ENCODE measurements around the gene POLG.

POLG gene

DNA sequence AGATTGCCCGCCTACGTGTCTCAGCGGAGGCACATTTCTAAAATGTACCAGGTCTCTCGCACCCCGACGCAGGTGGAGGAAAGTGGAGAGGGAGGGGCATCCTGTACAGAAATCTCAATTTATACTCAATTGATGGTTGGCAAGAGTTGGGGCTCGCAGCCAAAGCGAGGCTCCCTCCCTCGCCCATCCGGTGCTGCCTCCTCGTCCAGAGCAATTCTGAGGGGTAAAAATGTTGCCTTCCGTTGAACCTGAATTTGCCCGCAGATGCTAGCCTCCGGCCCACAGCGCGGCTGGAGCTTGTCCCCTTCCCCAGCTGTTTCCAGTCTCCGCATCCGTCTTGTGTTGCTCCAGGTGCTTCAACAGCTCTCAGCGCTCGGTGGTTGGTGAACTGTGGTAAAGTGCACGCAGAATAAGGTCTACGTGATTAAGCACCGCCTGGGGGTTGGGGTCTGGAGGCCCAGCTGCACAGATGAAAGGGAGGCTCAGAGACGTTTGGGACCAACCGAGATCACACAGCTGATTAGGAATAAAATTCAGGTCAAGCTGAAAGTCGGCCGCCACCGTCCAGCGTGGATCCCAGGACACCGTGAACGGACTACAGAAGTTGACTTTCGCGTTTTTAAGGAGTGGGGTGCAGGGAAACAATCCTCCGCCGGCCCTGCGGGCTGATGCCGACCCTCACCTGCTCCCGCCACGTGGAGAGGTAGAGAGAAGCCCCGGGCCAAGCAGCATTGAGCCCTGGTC, 846 bp upstream of the POLG start:
- H3K27me3 ChIP-seq, result no peaks in the 10 kb centered on the region
- no peaks in the 10 kb centered on the region for H3K9me3 ChIP-seq
- TF ChIP-seq, protein P1, sequence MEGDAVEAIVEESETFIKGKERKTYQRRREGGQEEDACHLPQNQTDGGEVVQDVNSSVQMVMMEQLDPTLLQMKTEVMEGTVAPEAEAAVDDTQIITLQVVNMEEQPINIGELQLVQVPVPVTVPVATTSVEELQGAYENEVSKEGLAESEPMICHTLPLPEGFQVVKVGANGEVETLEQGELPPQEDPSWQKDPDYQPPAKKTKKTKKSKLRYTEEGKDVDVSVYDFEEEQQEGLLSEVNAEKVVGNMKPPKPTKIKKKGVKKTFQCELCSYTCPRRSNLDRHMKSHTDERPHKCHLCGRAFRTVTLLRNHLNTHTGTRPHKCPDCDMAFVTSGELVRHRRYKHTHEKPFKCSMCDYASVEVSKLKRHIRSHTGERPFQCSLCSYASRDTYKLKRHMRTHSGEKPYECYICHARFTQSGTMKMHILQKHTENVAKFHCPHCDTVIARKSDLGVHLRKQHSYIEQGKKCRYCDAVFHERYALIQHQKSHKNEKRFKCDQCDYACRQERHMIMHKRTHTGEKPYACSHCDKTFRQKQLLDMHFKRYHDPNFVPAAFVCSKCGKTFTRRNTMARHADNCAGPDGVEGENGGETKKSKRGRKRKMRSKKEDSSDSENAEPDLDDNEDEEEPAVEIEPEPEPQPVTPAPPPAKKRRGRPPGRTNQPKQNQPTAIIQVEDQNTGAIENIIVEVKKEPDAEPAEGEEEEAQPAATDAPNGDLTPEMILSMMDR (IDR thresholded peaks at IDR 0.05; ENCODE audit: low read depth, low read length), result no peak
- peak; percentile 78 for DNase-seq
- H3K4me1 ChIP-seq, result no peaks in the 10 kb centered on the region; the same call in none of the 2 replicates
- peak overlapping the region; percentile 58 for H3K4me3 ChIP-seq (ENCODE audit: low read depth, low read length)
- peaks cover 31% of the 10 kb centered on the region for H3K36me3 ChIP-seq

DNA sequence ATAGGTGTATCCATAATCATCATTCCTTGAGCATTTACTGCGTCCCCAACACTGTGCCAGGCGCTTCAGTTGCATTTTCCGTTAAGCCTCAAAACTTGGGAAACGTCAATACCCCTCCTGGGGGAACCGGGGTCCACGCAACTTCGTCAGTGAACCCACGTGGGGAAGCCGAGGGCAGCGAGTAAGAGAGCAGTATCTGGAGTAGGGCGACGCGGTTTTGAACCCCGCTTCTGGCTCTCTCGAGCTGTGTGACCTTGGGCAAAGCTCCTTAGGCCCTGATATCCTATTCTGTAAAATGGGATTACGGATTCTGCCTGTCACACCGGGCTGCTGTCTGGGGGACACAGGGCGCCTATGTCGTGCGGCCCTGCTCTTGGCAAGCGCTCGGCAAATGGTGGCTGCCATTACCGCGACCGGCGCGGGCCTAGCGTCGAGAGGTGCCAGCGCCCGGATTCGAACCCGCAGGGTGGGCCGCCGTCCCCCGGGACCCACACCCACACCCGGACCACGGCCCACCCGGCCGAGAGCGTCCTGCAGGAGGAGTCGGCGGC, 590 bp downstream of the POLG start:
- peak; percentile 68 for DNase-seq

DNA sequence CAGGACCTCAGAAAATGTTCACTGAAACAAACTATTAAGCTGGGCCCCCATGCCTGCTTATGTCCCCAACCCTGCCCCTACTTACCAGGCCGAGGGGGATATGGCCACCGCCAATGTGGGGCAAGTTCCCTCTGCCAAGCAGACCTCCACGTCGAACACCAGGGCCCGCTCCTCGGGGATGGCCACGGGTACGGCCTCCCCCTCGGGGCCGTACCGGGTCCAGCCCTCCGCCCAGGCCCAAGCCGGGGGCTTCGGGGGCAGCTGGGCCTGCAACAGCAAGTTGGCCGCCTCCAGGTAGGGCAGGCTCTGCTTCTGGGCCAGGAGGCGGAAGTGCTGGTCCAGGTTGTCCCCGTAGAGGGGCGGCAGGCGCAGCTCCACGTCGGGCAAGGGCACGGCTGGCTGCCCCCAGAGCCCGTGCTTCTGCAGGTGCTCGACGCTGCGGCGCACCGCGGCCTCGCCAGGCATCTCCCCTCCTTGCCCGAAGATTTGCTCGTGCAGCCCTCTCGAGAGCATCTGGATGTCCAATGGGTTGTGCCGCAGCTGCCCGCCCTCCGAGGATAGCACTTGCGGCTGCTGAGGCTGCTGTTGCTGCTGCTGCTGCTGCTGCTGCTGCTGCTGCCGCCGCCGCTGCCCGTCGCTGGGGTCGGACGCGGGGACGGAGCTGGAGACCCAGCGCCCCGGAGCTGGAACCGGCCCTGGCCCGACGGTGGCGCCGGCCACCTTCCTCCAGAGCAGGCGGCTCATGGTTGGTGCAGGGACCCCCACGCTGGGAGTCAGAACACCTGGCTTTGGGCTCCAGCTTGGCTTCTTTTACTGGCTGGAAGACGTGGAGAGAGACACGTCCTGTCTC, 1.4 kb downstream of the POLG start:
- H3K36me3 ChIP-seq, result peaks cover 53% of the 10 kb centered on the region
- H3K4me3 ChIP-seq (ENCODE audit: low read depth, low read length), result peak overlapping the region; percentile 78
- no peaks in the 10 kb centered on the region for H3K9me3 ChIP-seq
- no peak for DNase-seq
- TF ChIP-seq, protein P1 (IDR thresholded peaks at IDR 0.05; ENCODE audit: low read depth, low read length), result no peak
- no peaks in the 10 kb centered on the region for H3K27me3 ChIP-seq
- H3K4me1 ChIP-seq, result no peaks in the 10 kb centered on the region; the same call in none of the 2 replicates

More for the DNA sequence above, 590 bp downstream of the POLG start:
- Histone ChIP-seq H3K9me3 (no peaks in the 10 kb centered on the region), H3K4me1 (no peaks in the 10 kb centered on the region; the same call in none of the 2 replicates), H3K4me3 (ENCODE audit: low read depth, low read length) (peak overlapping the region; percentile 78), H3K27me3 (no peaks in the 10 kb centered on the region), H3K36me3 (peaks cover 45% of the 10 kb centered on the region)
- TF ChIP-seq, protein P1 (IDR thresholded peaks at IDR 0.05; ENCODE audit: low read depth, low read length), result no peak

DNA sequence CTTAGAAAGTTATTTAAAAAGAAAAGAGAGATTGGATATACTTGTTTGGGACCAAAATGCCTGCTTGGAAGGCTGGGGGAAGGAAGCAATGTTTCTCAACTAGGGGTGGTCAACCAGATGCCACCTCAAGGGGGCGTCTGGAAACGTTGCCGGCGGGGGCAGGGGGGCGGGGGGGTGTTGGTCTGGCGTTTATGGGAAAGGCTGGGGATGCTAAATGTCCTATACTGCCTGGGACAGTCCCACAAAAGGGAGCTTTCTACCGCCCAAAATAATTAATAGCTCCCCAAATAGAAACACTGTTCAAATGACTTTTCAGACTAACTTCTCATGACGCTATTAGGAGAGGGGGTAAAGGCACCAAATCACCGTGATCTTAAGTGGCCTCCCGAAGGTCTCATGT, 2.2 kb downstream of the POLG start:
- H3K36me3 ChIP-seq, result peaks cover 61% of the 10 kb centered on the region
- H3K27me3 ChIP-seq, result no peaks in the 10 kb centered on the region
- peak; percentile 58 for DNase-seq
- no peak overlapping the region for H3K4me3 ChIP-seq (ENCODE audit: low read depth, low read length)
- H3K9me3 ChIP-seq, result no peaks in the 10 kb centered on the region
- TF ChIP-seq, protein P1 (IDR thresholded peaks at IDR 0.05; ENCODE audit: low read depth, low read length), result peak; percentile 53
- no peaks in the 10 kb centered on the region; the same call in none of the 2 replicates for H3K4me1 ChIP-seq

DNA sequence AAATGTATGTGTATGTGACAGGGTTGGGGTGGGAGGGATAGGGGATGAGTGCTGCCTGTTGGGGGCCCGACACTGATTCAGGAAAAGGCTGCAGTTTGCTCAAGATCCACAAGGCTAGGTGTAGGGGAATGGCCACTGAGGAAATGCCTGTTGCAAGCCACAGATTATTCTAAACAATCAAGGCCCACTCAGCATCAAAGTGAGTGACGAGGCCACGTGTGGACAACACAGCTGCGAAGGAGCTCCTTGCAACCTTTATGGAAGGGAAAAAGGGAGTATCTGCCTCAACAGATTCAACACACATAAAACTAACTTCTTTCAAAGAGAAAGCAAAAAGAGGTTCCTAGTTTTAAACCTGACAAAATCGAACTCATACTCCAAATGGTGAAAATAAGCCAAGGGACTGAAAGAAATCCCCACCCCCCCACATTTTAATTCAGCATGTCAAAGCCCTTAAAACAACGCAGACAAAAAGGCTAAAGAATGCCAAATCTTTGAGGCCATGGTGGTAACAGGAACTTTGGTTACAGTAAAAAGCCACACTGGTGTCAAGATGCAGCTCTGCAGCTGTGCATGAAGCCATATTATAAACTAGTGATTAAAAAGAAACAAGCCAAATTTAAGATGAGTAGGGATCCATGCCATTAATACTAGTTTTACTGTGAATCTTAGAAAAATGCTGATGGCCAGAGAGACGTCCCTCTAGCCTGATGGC, 3.6 kb downstream of the POLG start:
- Histone ChIP-seq H3K27me3 (no peaks in the 10 kb centered on the region), H3K9me3 (no peaks in the 10 kb centered on the region), H3K36me3 (peaks cover 75% of the 10 kb centered on the region), H3K4me1 (no peaks in the 10 kb centered on the region; the same call in none of the 2 replicates), H3K4me3 (ENCODE audit: low read depth, low read length) (no peak overlapping the region)
- TF ChIP-seq, protein P1 (IDR thresholded peaks at IDR 0.05; ENCODE audit: low read depth, low read length), result no peak
- DNase-seq, result no peak

Measured in BE2C (cell line).